GM21360 (cell line): ENCODE results near the gene TBC1D24.
"Not testable (repeated sequence)": the region's sequence is repeated elsewhere in the genome, so short reads cannot be mapped to it uniquely, and the experiment has no call there.

Experiments
- ATAC-seq: cut with Tn5 transposase; IDR thresholded peaks from one replicate; pipeline ENCODE4 v1.9.1; 2021; ENCODE audit warnings: mild to moderate bottlenecking, moderate library complexity; ENCODE audit not compliant: unreplicated experiment

Gene TBC1D24

DNA sequence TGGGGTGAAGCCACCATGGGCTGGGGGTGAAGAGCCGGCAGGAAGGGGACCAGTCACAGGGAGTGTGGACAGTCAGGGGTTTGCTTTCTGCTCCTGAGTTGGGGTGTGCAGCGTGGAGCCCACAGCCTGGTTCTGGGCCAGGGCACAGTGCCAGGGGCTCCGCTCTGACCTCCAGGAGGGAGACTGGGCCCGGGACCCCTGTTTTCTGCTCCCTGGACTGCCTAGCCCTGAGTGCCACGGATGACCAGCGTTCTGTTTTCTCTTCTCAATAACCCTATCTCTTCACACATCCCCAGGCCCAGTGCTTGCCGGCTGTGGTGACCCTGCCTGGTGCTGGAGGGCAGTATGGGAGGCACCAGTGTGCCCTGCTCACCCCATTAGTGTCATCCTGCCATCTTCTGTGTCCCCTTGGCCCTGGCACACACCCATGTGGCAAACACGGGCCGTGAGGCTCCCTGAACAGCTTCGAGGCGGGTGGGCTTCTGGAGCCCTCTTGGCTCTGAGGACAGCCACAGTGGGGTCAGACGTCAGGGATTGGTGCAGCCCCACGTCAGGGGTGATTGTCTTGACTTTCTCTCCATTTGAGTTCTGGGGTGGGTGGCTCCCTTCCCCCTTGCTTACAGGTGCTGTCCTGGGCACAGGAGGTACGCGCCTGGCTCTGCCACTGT, 55.2 kb downstream of the TBC1D24 start:
- ATAC-seq, result no peak

- ATAC-seq, result no peak
These were observed 55.8 kb downstream of the TBC1D24 start for GRCh38 chr16:2530629-2531318.

- no peak for ATAC-seq
These were observed 56.4 kb downstream of the TBC1D24 start, which contains the start of gene CEMP1 for GRCh38 chr16:2531371-2531695. TSS of gene CEMP1 (minus strand) at chr16:2531408. CDS start at chr16:2531073, 335 bp downstream.

DNA sequence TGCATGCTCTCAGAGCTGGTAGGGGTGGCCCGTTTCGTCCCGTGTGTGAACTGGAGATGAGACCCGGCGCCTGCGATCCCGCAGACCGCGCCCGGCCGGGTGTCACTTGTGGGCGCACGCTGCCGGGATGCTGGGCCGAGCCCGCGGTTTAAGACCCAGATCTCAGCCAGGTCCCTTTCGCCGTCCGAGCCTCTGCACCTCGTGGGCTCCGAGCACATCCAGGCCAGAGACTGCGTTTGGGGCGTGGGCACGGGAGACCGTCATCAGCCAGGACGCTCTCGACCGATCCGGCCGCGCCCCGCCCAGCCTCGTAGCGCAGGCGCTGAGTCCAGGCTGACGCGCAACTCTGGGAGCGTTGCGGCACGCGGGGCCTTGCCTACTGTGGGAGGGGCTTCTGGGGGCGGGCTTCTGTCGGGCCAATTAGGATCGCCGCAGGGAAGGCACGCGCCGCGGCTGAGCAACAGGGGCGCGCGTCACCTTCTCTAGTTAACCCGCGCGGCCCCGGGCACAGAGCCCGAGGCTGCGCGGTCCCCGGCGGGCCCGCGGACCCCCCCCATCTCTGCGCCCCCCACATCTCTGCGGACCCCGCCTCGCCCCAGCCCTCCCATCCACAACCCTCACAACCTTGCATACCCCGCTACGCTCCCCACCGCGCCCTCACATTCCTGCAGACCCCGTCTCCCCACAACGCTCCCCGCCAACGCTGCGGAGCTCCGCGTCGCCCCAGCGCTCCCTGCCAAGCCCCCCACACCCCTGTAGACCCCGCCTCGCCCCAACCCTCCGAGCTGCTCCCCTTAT, 57.0 kb downstream of the TBC1D24 start:
- peak; percentile 74 for ATAC-seq

DNA sequence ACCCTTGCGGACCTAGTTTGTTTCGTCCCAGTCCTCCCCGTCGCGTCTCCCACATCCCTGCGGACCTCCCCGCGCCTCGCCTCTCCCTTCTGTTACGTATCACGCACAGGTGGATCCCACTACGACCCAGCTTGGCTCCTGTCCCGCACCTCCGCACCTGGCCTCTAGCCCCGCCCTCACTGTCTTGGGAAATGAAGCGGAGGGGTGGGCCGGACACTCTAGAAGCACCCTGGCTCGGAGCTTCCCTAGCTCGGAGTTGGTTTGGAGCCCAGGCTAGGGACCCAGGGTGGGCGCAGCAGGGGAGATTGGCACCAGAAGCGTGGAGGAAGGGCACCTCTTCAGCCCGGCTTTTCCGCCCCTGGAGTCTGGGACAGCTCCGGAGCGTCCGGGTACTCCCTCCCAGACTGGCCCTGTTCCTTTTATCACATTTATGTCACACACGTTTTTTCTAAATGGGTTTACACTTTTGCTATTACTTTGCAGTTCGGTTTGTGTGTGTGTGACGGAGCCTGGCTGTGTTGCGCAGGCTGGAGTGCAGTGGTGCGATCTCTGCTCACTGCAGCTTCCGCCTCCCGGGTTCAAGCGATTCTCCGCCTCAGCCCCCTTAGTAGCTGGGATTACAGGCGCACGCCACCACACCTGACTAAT, 57.7 kb downstream of the TBC1D24 start:
- ATAC-seq, result no peak

DNA sequence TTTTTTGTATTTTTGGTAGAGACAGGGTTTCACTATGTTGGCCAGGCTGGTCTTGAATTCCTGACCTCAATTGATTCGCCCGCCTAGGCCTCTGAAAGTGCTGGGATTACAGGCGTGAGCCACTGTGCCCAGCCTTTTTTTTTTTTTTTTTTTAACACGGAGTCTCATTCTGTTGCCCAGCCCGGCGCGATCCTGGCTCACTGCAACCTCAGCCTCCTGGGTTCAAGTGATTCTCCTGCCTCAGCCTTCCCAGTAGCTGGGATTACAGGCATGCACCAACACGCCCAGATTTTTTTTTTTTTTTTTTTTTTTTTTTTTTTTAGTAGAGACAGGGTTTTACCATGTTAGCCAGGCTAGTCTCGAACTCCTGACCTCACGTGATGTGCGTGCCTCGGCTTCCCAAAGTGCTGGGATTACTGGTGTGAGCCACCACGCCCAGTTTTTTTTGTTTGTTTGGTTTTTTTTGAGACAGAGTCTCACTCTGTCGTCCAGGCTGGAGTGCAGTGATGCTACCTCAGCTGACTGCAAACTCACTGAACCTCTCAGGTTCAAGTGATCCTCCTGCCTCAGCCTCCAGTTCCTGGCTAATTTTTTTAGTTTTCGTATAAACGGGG, 58.3 kb downstream of the TBC1D24 start:
- not testable (repeated sequence) for ATAC-seq

DNA sequence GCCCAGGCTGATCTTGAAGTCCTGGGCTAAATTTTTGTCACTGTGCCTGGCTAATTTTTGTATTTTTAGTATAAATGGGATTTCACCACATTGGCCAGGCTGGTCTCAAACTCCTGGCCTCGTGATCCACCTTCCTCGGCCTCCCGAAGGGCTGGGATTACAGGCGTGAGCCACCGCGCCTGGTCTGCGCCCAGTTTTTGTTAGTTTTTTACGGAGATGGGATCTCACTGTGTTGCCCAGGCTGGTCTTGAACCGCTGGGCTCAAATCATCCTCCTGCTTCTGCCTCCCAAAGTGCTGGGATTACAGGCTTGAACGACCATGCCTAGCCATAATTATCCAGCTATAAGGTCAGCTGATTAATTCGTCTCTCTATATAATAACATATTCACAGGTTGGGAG, 59.0 kb downstream of the TBC1D24 start:
- ATAC-seq, result no peak

GRCh38 chr16:2534335-2534734, 59.4 kb downstream of the TBC1D24 start:
- ATAC-seq, result not testable (repeated sequence)

GRCh38 chr16:2535625-2536013, 60.7 kb downstream of the TBC1D24 start:
- no peak for ATAC-seq

- peak; percentile 74 for ATAC-seq
These were observed 62.8 kb downstream of the TBC1D24 start, which contains the start of gene PDPK1 for GRCh38 chr16:2537451-2538379. TSS of gene PDPK1 (plus strand) at chr16:2538021. CDS start at chr16:2538113, 92 bp downstream.

DNA sequence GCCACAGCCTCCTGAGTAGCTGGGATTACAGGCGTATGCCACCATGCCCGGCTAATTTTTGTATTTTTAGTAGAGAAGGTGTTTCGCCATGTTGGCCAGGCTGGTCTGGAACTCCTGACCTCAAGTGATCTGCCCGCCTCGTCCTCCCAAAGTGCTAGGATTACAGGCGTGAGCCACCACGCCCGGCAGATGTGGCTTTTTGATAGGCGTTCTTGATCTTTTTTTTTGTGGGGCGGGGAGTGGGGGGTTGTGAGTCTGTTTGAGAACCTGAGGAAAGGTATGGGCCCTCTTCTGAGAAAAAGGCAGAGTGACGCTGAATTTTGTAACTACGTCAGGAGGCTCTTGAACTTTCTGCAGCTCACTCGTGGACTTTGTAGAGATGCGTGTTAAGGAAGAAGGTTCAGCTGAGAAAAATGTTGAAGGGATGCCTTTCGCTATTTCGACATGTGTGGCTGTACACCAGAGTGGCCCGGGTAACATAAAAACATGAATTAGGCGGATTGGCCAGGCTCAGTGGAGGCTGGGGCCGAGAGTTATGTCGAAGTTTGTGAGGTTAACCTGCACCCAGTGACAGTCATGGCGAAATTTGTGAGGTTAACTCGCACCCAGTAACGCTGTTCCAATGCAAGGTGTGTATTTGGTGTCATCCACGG, 64.4 kb downstream of the TBC1D24 start:
- not testable (repeated sequence) for ATAC-seq

DNA sequence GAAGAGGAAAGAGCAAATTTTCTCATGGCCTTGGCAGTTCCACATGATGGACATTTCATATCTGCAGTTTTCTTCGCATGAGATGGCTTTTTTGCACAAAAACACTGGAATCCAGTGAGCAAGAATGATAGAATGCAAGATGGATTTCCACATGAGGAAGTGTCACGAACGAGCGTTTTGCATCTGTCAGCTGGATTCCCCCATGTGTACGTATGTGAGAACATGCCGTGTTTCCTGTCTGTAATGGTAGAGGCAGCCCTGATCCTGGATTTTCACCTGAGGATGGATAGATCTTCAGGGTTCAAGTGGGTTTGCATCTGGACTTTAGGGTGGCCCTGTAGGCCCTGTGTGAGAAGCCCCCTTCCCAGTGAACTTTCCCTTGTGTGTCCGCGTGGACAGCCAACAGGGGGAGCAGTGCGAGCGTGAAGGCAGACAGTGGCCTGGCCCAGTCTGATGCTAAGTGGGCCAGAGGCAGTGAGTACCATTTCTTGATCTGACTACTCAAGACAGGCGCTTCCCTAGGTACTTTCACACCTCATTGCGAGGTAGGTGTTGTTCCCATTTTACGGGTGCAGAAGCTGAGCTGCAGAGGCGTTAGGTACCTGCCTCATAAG, 65.0 kb downstream of the TBC1D24 start:
- ATAC-seq, result not testable (repeated sequence)

- not testable (repeated sequence) for ATAC-seq
These were observed 66.0 kb downstream of the TBC1D24 start for GRCh38 chr16:2540912-2541311.

DNA sequence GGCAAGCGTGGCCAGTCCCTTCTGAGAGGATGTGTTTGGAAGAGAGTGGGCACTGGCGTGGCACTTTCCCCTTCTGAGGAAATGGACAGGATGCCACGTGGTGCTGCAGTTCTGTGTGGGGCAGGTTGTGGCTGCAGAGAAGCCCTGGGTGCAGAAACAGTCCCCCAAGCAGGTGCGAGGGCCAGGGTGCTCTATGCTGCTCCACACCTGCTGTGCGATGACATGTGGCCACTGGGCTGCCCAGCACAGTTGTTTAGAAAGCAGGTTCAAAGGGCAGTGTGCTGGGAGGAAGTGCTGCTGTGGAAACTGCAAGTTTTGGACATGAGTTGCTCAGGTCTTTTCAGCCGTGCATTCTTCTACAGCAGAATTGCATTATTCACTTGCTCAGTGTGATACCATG, 66.5 kb downstream of the TBC1D24 start:
- not testable (repeated sequence) for ATAC-seq

DNA sequence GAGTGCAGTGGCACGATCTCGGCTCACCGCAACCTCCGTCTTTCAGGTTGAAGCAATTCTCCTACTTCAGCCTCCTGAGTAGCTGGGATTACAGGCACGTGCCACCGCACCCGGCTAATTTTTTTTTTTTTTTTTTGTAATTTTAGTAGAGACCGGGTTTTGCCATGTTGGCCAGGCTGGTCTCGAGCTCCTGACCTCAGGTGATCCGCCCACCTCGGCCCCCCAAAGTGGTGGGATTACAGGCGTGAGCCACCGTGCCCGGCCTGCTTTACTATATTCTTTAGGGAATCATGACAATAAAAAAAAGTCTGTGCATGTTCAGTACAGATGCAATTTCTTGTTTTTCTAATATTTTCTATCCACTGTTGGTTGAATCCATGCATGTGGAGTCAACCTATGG, 68.8 kb downstream of the TBC1D24 start:
- not testable (repeated sequence) for ATAC-seq

GRCh38 chr16:2550283-2550878, 75.5 kb downstream of the TBC1D24 start:
- not testable (repeated sequence) for ATAC-seq

DNA sequence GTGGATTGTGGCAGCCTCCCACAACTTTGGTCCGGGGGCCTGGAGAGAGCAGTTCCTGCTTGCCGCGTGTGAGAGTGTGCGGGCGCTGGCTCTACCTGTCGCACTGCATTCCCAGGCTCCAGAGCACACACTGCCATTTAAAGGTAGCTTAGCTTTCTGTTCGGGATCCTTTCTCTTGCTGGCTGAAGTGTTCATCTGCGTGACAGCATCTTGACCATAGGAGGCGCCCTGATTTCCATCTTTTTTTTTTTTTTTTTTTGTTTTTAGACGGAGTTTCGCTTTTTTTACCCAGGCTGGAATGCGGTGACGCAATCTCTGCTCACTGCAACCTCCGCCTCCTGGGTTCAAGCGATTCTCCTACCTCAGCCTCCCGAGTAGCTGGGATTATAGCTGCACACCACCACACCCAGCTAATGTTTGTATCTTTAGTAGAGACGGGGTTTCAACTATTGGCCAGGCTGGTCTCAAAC, 76.5 kb downstream of the TBC1D24 start:
- not testable (repeated sequence) for ATAC-seq
